Fibroblast of pulmonary artery (primary cell): Measurements from ENCODE around the gene ATP2B2.

Source experiments
- DNase-seq: peaks from one replicate; pipeline ENCODE4 v3.0.0-alpha.2; 2010; ENCODE audit warnings: low read depth
- H3K4me3 ChIP-seq: replicated peaks from 2 replicates; pipeline ENCODE4 v1.5.1; 2011; ENCODE audit warnings: low read depth, mild to moderate bottlenecking, control low read depth, low read length, moderate library complexity
- CTCF ChIP-seq: IDR thresholded peaks from 2 replicates; pipeline ENCODE4 v1.5.1; 2011; ENCODE audit warnings: mild to moderate bottlenecking, control low read depth, low read length, inconsistent platforms; ENCODE audit errors: missing control alignments

Gene ATP2B2

GRCh38 chr3:10380906-10381305 is 124.5 kb downstream of the ATP2B2 start:
- no peak overlapping the region for H3K4me3 ChIP-seq
- no peak for DNase-seq
- TF ChIP-seq CTCF = no peak

GRCh38 chr3:10379961-10380360 is 125.4 kb downstream of the ATP2B2 start:
- no peak overlapping the region for H3K4me3 ChIP-seq
- DNase-seq = no peak
- TF ChIP-seq CTCF = no peak

- DNase-seq = no peak
- TF ChIP-seq CTCF = no peak
Measured at GRCh38 chr3:10379161-10379560, 126.2 kb downstream of the ATP2B2 start.

GRCh38 chr3:10378742-10379141 is 126.6 kb downstream of the ATP2B2 start:
- no peak for DNase-seq
- no peak for TF ChIP-seq CTCF
- no peak overlapping the region for H3K4me3 ChIP-seq

More at GRCh38 chr3:10379161-10379560, 126.2 kb downstream of the ATP2B2 start:
- H3K4me3 ChIP-seq = no peak overlapping the region

- no peak for DNase-seq
- H3K4me3 ChIP-seq = no peak overlapping the region
- no peak for TF ChIP-seq CTCF
Measured at GRCh38 chr3:10378246-10378645, 127.1 kb downstream of the ATP2B2 start.

GRCh38 chr3:10377148-10377725 is 128.1 kb downstream of the ATP2B2 start:
- no peak overlapping the region for H3K4me3 ChIP-seq
- no peak for TF ChIP-seq CTCF
- no peak for DNase-seq

GRCh38 chr3:10376353-10376752 is 129.0 kb downstream of the ATP2B2 start:
- no peak overlapping the region for H3K4me3 ChIP-seq
- no peak for DNase-seq
- TF ChIP-seq CTCF = no peak
